HG03159 (cell line): ENCODE data around the gene PRRC2B.
"Not testable (repeated sequence)": the region's sequence is repeated elsewhere in the genome, so short reads cannot be mapped to it uniquely, and the experiment has no call there.

Experiments
- ATAC-seq: cut with Tn5 transposase; IDR thresholded peaks from one replicate; pipeline ENCODE4 v1.9.1; 2021; ENCODE audit warnings: mild to moderate bottlenecking, moderate library complexity; ENCODE audit not compliant: unreplicated experiment

The PRRC2B gene

GRCh38 chr9:131386281-131386680, 7.6 kb upstream of the PRRC2B start:
- no peak for ATAC-seq

- no peak for ATAC-seq
These were observed 6.5 kb upstream of the PRRC2B start for GRCh38 chr9:131387394-131387793.

- no peak for ATAC-seq
These were observed 2.9 kb upstream of the PRRC2B start for GRCh38 chr9:131391020-131391419.

GRCh38 chr9:131391504-131391903, 2.4 kb upstream of the PRRC2B start:
- ATAC-seq: no peak

GRCh38 chr9:131394464-131395156, 724 bp downstream of the PRRC2B start:
- peak; percentile 30 for ATAC-seq

- ATAC-seq: peak; percentile 43
These were observed 1.5 kb downstream of the PRRC2B start for GRCh38 chr9:131395157-131396098.

- ATAC-seq: not testable (repeated sequence)
These were observed 2.2 kb downstream of the PRRC2B start for GRCh38 chr9:131396099-131396479.

GRCh38 chr9:131396626-131397025, 2.7 kb downstream of the PRRC2B start:
- no peak for ATAC-seq

GRCh38 chr9:131397100-131397790, 3.4 kb downstream of the PRRC2B start:
- no peak for ATAC-seq

GRCh38 chr9:131398204-131398603, 4.3 kb downstream of the PRRC2B start:
- no peak for ATAC-seq

GRCh38 chr9:131399972-131400371, 6.1 kb downstream of the PRRC2B start:
- ATAC-seq: no peak

GRCh38 chr9:131400627-131401026, 6.7 kb downstream of the PRRC2B start:
- ATAC-seq: no peak

GRCh38 chr9:131402073-131402472, 8.2 kb downstream of the PRRC2B start:
- ATAC-seq: no peak

GRCh38 chr9:131402738-131403492, 9.0 kb downstream of the PRRC2B start:
- ATAC-seq: no peak

GRCh38 chr9:131403493-131403773, 9.5 kb downstream of the PRRC2B start:
- no peak for ATAC-seq

GRCh38 chr9:131404581-131404980, 10.7 kb downstream of the PRRC2B start:
- no peak for ATAC-seq

GRCh38 chr9:131404987-131405386, 11.1 kb downstream of the PRRC2B start:
- no peak for ATAC-seq

- ATAC-seq: no peak
These were observed 11.5 kb downstream of the PRRC2B start for GRCh38 chr9:131405428-131405827.

GRCh38 chr9:131405858-131406537, 12.1 kb downstream of the PRRC2B start:
- ATAC-seq: no peak
